Nucleus accumbens (tissue), 56 donors: ENCODE results near the gene CALML6.

ENCODE experiments used
- DNase-seq, 56 donors: peaks; one replicate each; lab custom pipeline; 2025; lab: John Stamatoyannopoulos, UW

The CALML6 gene

GRCh38 chr1:1891349-1892078 lies 23.5 kb upstream of the CALML6 start:
- peak in 45 of 56 donors; percentile 33 to 89 (median 70) for DNase-seq

GRCh38 chr1:1892079-1892762 lies 22.8 kb upstream of the CALML6 start:
- DNase-seq = peak in 3 of 56 donors; percentile 13 to 26 (median 20)

- DNase-seq = no peak
Measured at GRCh38 chr1:1892763-1893120, 22.3 kb upstream of the CALML6 start.

GRCh38 chr1:1893291-1893985 lies 21.6 kb upstream of the CALML6 start:
- no peak for DNase-seq

- DNase-seq = no peak
Measured at GRCh38 chr1:1893997-1894353, 21.1 kb upstream of the CALML6 start.

GRCh38 chr1:1894354-1895059 lies 20.6 kb upstream of the CALML6 start:
- DNase-seq = no peak

GRCh38 chr1:1895060-1895418 lies 20.0 kb upstream of the CALML6 start:
- no peak for DNase-seq

GRCh38 chr1:1895456-1896336 lies 19.4 kb upstream of the CALML6 start:
- no peak for DNase-seq

- DNase-seq = no peak
Measured at GRCh38 chr1:1898246-1898933, 16.7 kb upstream of the CALML6 start.

GRCh38 chr1:1899266-1899966 lies 15.6 kb upstream of the CALML6 start:
- DNase-seq = no peak

GRCh38 chr1:1899967-1900327 lies 15.1 kb upstream of the CALML6 start:
- DNase-seq = no peak

- DNase-seq = no peak
Measured at GRCh38 chr1:1900883-1901640, 14.0 kb upstream of the CALML6 start.

GRCh38 chr1:1901641-1902294 lies 13.3 kb upstream of the CALML6 start:
- no peak for DNase-seq

- no peak for DNase-seq
Measured at GRCh38 chr1:1903224-1903623, 11.8 kb upstream of the CALML6 start.

- peak in 52 of 56 donors; percentile 28 to 90 (median 68) for DNase-seq
Measured at GRCh38 chr1:1906185-1907097, 8.6 kb upstream of the CALML6 start.

GRCh38 chr1:1907098-1907736 lies 7.8 kb upstream of the CALML6 start:
- no peak for DNase-seq
